ENCODE results near the gene KRT38.
"Not testable (repeated sequence)": the region's sequence is repeated elsewhere in the genome, so short reads cannot be mapped to it uniquely, and the experiment has no call there.

- TF ChIP-seq POLR2A, CTCF (IDR thresholded peaks at IDR 0.05): not testable (repeated sequence)
These were observed 18.2 kb downstream of the KRT38 start for GRCh38 chr17:41422586-41422985.

All from tibial nerve (tissue), 3 donors.